K562 treated with DMSO at 1 percent for 12 hours (cell line): ENCODE data around the gene RAB13. TPM values are rescaled to one million over a fixed set of nuclear protein-coding genes. Genes with fewer than 3 reads are reported as not detected.

Source experiments
- total RNA-seq: library from RNA; unstranded; fragments of 300-600 nt; gene quantifications from 2 replicates; pipeline ENCODE4 v1.2.3, GENCODE V29; 2022; ENCODE audit not compliant: insufficient read depth

Gene RAB13
- total RNA-seq = 135 and 137 TPM in 2 replicates

GRCh38 chr1:153985941-153986761, at the start of gene RAB13:
TSS of gene RAB13 (minus strand) at chr1:153986339. CDS start at chr1:153986236, 103 bp downstream.

GRCh38 chr1:153990468-153991150, 4.5 kb upstream of the RAB13 start, which contains the start of gene RPS27:
TSS of gene RPS27 (plus strand) at chr1:153990762. CDS start at chr1:153990797, 35 bp downstream.

DNA sequence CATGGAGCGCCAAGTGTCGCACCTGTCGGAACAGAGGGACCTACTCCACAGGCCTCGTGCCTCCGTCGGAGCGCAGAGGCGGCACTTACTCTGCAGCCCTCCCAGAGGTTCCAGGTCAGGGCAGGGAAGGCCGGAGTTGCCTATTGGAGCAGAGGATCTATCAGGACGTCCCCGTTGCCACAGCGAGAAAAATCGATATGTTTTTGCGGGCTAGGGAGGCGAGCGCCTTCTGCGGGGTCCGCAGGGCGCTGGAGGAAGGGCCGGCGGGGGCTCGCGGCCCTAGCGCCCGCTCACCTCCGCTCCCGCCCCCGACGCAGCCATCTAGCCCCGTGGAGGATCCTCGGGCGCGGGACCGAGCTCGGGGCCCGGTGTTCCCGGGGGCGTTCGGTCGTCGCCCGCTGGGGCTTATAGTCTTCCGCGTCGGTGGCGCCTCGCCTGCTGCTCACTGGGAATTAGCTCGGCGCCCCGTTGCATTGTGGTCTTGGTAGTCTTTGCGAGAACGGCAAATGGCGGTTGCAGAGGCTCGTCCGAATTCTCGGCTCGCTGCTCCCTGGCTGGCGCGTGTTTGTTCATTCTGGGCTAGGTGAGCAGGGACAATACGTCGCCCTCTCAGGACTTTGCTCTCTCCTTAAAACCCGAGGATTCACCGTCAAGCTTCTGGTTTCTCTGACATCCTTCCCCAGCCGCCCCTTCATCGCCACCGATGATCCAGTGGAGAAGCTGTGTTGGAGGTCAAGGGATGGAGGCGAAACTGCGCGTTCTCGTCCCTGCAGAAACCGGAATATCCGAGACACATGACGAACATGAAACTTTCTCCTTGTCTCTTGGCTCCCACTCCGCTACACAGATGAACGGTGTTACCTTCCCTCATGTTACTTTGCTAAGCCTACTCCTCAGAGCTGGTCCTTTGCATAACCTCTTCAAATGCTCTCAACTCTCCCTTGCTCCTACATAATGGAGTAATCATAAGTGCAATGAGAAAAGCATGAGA, 8.6 kb downstream of the RAB13 start, which contains the start of gene JTB:
Gene JTB (minus strand): TSS at position 425 of the 991 bp plus-strand sequence. CDS start 422 bp downstream, at position 3.

DNA sequence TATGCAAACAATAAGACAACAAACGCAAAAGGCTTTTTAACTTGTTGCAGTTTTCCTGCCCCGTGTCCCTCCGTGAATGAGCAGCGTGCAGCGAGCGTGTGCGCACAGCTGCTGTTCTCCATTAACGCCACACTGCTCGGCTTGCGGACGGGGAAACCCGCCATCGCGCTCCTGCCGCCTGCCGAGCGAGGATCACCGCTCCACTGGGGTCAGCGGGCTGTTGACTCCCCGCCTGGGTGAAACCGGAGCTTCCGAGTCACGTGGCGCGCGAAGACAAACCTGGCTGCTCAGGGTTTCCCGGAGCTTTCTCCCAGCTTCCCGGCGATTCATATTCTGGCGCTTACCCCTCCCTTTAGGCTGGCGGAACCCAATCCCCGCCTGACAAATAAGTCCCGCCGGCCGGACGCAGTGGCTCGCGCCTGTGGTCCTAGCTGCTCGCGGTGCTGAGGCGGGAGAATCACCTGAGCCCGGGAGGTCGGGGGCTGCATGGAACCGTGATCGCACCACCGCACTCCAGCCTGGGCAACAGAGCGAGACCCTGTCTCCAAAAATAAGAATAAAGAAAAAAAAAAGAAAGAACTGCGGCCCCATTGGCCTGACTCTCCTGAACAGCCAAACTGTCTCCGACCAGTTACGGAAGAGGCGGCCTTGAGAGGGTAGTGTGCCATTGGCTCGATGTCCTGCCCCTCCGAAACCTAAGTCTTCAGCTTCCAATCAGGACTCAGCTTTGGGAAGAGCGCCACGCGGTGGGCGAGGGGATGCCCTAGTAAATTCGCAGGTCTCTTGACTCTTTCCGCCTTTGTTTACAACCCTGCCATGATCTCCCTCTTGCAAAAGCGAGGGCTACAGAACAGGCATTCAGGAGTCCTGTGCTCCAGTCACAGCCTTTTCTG, 18.8 kb downstream of the RAB13 start, which contains the start of gene CREB3L4:
Gene CREB3L4 (plus strand): TSS at position 796 of the 893 bp plus-strand sequence. CDS start 624 bp downstream, outside the sequence.

DNA sequence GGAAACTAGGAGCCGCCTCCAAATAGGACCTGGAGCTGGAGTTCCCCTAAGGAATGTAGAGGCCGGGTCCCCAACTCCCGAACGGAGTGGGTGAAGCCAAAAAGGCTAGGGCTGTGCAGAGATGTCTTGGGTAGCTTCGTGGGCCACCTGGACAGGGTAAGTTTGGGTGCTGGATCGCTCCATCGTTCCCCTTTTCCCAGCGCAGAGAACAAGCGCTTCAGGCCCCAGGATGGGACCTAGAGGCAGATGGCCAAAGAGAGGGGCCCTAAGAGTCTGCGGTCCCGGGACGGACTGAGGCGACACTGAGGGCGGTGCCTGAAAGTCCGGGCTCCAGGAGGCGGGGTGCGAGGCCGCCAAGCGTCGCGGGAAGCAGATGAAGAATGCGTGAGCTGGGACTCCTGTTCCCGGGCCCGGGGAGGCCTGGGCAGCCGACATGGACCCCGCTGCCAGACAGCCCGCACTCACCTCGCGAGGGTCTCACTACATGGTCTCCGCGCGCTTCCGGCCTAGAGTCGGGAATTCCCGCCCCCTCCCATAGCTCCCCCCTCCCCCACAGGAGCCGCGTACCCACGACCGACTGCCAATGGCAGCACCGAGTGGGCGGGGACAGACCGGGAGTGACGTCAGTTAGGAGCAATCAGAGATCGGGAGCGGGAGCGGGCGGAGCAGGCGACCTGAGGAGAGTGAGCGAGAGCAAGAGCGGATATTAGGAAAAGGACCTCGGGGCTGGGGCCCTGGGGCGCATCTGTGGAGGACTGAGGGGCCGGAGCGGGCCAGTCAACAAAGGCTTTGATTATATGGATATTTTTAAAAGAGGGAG, 22.9 kb downstream of the RAB13 start, which contains the start of gene SLC39A1:
Gene SLC39A1 (minus strand): TSS at position 508 of the 820 bp plus-strand sequence. CDS start 822 bp downstream, outside the sequence.

GRCh38 chr1:153958111-153958960, 27.8 kb downstream of the RAB13 start, which contains the start of gene CRTC2:
TSS of gene CRTC2 (minus strand) at chr1:153958612. CDS start at chr1:153958497, 115 bp downstream.

GRCh38 chr1:153946622-153947241, 39.4 kb downstream of the RAB13 start, which contains the start of gene DENND4B:
TSS of gene DENND4B (minus strand) at chr1:153946718. CDS start at chr1:153944374, 2,344 bp downstream.

Other genes starting within 250 kb of the RAB13 start
- 7.4 and 8.9 TPM in 2 replicates for gene SLC27A3, start 210.9 kb downstream of the RAB13 start, total RNA-seq
- 3.2 and 15.7 TPM in 2 replicates for gene GATAD2B, start 63.4 kb downstream of the RAB13 start, total RNA-seq
- gene DENND4B, start 39.6 kb downstream of the RAB13 start, total RNA-seq = 26.8 and 51.8 TPM in 2 replicates
- gene CRTC2, start 27.7 kb downstream of the RAB13 start, total RNA-seq = 25.2 and 47.4 TPM in 2 replicates
- 61.1 and 72.1 TPM in 2 replicates for gene SLC39A1, start 22.8 kb downstream of the RAB13 start, total RNA-seq
- gene CREB3L4, start 18.4 kb downstream of the RAB13 start, total RNA-seq = 19.6 and 25.0 TPM in 2 replicates
- 229 and 282 TPM in 2 replicates for gene JTB, start 8.7 kb downstream of the RAB13 start, total RNA-seq
- 12,759 and 17,598 TPM in 2 replicates for gene RPS27, start 4.4 kb upstream of the RAB13 start, total RNA-seq
- gene NUP210L, start 168.7 kb upstream of the RAB13 start, total RNA-seq = not detected in 2 replicates
- 228 and 361 TPM in 2 replicates for gene TPM3, start 205.8 kb upstream of the RAB13 start, total RNA-seq
- not detected in 2 replicates for gene CFAP141, start 220.0 kb upstream of the RAB13 start, total RNA-seq
- 49.2 and 167 TPM in 2 replicates for gene UBAP2L, start 234.6 kb upstream of the RAB13 start, total RNA-seq